Measurements from ENCODE around the gene SLC8B1.
"Not testable (repeated sequence)": the region's sequence is repeated elsewhere in the genome, so short reads cannot be mapped to it uniquely, and the experiment has no call there.

Gene SLC8B1

GRCh38 chr12:113365639-113366395 is 30.9 kb upstream of the SLC8B1 start:
- H3K4me1 Mint-ChIP-seq: peaks cover 3% of the 10 kb centered on the region
- CTCF ChIA-PET: no interaction called here

DNA sequence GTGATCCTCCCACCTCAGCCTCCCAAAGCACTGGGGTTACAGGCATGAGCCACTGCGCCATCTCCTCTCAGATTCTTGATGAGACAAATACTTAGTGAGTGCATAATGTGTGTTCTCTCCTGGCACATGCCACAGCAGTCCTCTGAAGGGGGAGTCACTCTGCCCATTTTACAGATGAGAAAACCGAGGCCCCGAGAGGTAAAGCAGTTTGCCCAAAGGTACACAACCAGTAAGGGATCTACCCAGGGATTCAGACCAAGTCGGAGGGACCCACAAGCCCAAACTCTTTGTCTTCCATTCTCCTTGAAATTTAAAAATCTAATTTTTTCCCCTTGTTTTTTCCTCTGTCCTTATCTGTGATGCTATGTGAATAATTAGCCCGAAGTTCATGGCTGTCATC is 29.8 kb upstream of the SLC8B1 start:
- Mint-ChIP-seq H3K4me1 (peaks cover 4% of the 10 kb centered on the region), H3K27me3 (no peaks in the 10 kb centered on the region), H3K9me3 (no peaks in the 10 kb centered on the region), H3K27ac (no peak overlapping the region), H3K36me3 (no peaks in the 10 kb centered on the region), H3K4me3 (no peak overlapping the region)
- CTCF ChIA-PET: no interaction called here
- no peak for DNase-seq

More at GRCh38 chr12:113365639-113366395, 30.9 kb upstream of the SLC8B1 start:
- H3K9me3 Mint-ChIP-seq: no peaks in the 10 kb centered on the region
- H3K36me3 Mint-ChIP-seq: no peaks in the 10 kb centered on the region
- H3K27me3 Mint-ChIP-seq: no peaks in the 10 kb centered on the region
- no peak overlapping the region for H3K27ac Mint-ChIP-seq
- no peak for DNase-seq
- no peak overlapping the region for H3K4me3 Mint-ChIP-seq

DNA sequence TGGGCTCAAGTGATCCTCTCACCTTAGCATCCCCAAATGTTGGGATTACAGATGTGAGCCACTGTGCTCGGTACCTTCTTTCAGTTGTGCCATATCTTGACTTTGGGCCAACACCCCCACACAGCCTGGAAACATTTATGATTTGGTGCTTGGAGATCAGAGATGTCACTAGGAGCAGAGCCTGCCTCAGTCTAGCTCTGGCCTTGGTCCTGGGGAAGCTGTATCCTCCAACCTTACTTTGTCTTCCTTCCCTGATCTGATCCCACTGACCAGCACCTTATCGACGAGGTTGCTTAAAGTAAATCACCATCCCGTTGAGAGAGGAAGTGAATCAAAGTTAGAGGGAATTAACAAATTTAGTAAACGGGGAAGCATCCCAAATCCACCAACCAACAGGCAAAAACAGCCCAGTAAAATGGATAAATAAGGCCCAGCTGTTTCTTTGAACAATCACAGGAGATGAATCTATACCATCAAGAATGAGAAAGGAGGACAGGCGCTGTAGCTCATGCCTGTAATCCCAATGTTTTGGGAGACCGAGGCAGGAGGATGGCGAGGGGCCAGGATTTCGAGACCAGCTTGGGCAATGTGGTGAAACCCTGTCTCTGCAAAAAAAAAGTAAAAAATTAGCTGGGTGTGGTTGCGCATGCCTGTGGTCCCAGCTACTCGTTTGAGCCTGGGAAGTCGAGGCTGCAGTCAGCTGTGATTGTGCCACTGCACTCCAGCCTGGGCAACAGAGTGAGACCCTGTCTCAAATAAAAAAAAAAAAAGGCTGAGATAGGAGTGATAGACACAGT is 26.9 kb upstream of the SLC8B1 start:
- Mint-ChIP-seq H3K9me3 (no peaks in the 10 kb centered on the region), H3K4me3 (no peak overlapping the region), H3K4me1 (peaks cover 13% of the 10 kb centered on the region), H3K36me3 (no peaks in the 10 kb centered on the region), H3K27ac (no peak overlapping the region), H3K27me3 (no peaks in the 10 kb centered on the region)
- no peak for DNase-seq
- CTCF ChIA-PET: no interaction called here

DNA sequence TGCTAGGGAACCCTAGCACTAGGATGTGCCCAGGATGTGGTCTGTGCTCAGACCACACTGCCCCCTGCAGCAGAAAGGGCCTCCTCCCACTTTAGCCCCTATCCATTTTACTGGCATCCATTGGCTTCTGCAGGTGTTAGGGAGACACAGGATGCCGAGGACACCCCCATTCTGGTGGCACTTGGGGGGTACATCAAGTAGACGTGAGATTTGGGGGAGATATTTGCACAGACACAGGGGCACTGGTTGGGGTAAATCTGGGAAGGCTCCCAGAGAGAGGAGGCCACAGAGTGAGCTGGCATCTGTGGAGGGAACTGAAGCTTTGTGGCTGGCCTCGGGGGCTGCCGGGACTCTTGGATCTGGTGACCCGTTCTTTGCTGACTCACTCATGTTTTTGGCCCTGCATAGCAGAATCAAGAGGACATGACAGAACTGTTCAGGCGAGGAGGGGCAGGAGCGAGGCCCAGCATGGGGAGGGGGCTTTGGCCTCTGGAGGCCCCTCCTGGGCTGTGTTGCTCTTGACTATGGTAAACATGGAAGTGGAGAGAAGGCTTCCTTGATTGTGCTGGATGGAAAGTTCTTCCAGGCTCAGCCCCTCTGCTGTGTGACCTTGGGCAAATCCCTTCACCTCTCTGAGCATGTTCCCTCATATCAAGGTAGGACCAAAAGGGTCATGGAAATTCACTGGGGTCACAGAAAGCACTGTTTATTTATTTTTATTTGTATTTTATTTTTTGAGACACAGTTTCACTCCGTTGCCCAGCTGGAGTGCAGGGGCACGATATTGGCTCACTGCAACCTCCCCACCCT is 25.2 kb upstream of the SLC8B1 start:
- no peak for DNase-seq
- Mint-ChIP-seq H3K27ac (no peak overlapping the region), H3K4me3 (peak overlapping the region; percentile 28)

DNA sequence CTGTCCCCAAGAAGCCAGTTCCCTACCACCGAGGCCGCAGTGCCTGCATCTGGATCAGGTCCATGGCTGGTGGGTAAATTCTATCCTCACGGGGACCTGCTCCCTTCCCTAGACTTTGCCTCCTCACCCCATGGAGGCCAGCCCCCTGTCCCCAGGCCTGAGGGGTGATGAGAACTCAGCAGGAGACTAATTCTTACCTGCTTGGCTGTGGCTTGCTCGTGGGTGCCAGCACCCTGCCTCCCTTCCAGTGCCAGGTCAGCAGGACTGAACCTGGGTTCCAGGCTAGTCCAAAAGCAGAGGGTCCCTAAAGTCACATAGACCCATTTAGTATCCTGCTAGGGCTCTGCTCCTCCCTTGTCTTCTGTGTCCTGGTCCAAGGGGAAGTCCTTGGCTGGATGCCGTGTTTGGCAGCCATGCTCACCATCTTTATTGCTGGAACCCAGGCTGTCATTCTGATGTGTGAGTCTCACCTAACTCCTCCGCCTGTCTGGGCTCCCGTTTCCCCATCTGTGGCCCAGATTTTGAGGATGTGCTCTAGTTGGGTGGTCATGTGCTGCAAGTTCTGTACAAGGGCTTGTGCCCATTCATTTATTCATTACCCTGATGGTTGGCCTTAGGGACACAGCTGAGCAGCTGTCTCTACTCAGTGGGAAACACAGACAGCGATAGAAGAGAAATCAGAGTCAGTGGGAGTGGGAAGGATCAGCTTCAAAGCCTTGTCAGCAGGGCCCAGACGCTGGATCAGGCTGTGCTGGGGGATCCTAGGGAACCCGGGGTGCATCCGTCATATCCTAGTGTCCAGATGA is 24.4 kb upstream of the SLC8B1 start:
- Mint-ChIP-seq H3K9me3 (no peaks in the 10 kb centered on the region), H3K36me3 (no peaks in the 10 kb centered on the region), H3K27me3 (peaks cover 3% of the 10 kb centered on the region), H3K4me1 (peaks cover 13% of the 10 kb centered on the region), H3K27ac (no peak overlapping the region), H3K4me3 (peak overlapping the region; percentile 73)
- DNase-seq: no peak
- CTCF ChIA-PET: interaction anchor here (1.2 kb wide), 1 partner anchor 170 kb away, joined by 3 read pairs; no protein-coding TSS in a partner anchor

More for the DNA sequence above, 25.2 kb upstream of the SLC8B1 start:
- H3K36me3 Mint-ChIP-seq: no peaks in the 10 kb centered on the region
- CTCF ChIA-PET: interaction anchor here (1.2 kb wide), 1 partner anchor 170 kb away, joined by 3 read pairs; no protein-coding TSS in a partner anchor
- H3K27me3 Mint-ChIP-seq: peaks cover 3% of the 10 kb centered on the region
- peaks cover 13% of the 10 kb centered on the region for H3K4me1 Mint-ChIP-seq
- H3K9me3 Mint-ChIP-seq: no peaks in the 10 kb centered on the region

- Mint-ChIP-seq H3K27me3 (peaks cover 3% of the 10 kb centered on the region), H3K36me3 (no peaks in the 10 kb centered on the region), H3K27ac (peak within 1 kb of the TSS; percentile 76), H3K9me3 (no peaks in the 10 kb centered on the region), H3K4me3 (peak within 1 kb of the TSS; percentile 88), H3K4me1 (peaks cover 13% of the 10 kb centered on the region)
- DNase-seq: peak; percentile 95
- CTCF ChIA-PET: no interaction called here
Measured at GRCh38 chr12:113358381-113359132, 23.6 kb upstream of the SLC8B1 start, which contains the start of gene PLBD2. Gene PLBD2, plus strand, starts transcription at chr12:113358587. Its CDS starts 14 bp downstream, at chr12:113358601.

DNA sequence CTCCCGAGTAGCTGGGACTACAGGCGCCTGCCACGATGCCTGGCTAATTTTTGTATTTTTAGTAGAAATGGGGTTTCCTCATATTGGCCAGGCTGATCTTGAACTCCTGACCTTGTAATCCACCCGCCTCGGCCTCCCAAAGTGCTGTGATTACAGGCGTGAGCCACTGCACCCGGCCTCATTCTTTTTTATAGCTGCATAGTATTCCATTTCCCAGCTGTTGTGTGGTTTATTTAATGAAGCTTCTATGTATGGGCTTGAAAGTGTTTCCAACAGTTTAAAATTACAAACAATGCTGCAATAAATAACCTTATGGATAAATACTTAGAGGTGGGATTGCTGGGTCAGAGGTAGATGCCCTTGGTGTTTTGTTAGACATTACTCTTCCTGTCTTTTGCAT is 19.3 kb upstream of the SLC8B1 start:
- H3K36me3 Mint-ChIP-seq: not testable (repeated sequence)

DNA sequence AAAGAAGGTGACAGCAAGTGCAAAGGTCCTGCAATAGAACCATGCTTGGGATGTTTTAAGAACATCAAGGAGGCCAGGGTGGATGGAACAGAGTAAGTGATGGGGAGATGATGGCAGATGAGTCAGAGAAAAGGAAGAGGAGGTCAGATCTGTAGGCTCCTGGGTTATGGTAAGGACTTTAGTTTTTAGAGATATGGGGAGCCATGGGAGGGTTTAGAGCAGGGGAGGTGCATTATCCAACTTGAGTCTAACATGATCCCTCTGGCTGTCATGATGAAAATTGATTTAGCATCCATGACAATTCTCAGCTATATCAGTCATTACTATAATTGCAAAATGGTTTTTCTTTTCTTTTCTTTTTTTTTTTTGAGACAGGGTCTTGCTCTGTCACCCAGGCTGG is 16.2 kb upstream of the SLC8B1 start:
- Mint-ChIP-seq H3K36me3 (no peaks in the 10 kb centered on the region), H3K4me3 (no peak overlapping the region), H3K27ac (no peak overlapping the region), H3K4me1 (no peaks in the 10 kb centered on the region), H3K27me3 (peaks cover 27% of the 10 kb centered on the region), H3K9me3 (no peaks in the 10 kb centered on the region)
- CTCF ChIA-PET: interaction anchor here (0.7 kb wide), 1 partner anchor 19 kb away, joined by 3 read pairs; no protein-coding TSS in a partner anchor
- DNase-seq: no peak

More for the DNA sequence above, 19.3 kb upstream of the SLC8B1 start:
- H3K4me1 Mint-ChIP-seq, H3K4me3 Mint-ChIP-seq, CTCF ChIA-PET, H3K27ac Mint-ChIP-seq, DNase-seq, H3K9me3 Mint-ChIP-seq: not testable (repeated sequence)
- H3K27me3 Mint-ChIP-seq: peaks cover 25% of the 10 kb centered on the region

DNA sequence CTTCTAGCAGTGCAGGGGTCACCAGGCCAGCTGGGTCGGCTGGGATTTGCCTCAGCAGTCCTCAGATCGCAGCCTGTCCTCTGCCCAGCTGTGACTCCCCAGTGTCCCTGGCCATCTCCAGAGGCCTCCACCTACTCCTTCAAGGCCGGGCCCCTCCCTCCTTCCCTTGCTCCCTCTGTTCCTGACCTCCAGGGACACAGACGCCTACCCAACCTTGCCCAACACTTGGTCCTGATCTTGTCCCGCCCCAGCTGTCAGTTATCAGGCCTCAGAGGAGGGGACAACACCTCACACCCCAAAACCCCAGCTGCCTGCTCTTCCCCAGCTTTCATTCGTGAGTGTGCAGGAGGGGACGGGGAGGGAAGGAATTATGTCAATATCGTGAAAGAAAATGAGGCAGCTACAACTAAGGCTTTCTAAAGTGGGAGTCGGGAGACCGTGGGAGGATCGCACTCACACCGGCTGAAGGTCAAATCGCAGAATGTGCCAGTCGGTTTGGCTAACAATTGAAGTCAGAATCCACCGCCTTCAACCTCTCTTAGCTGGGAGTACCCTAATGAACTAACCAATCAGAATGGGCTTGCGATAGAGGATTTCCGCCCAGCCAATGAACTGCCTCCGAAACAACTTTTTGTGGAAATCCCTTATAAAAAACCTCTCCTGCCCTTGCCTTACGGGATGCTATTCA is 14.1 kb upstream of the SLC8B1 start:
- Mint-ChIP-seq H3K27ac (no peak overlapping the region), H3K4me1 (no peaks in the 10 kb centered on the region), H3K36me3 (no peaks in the 10 kb centered on the region), H3K27me3 (peaks cover 27% of the 10 kb centered on the region), H3K4me3 (no peak overlapping the region), H3K9me3 (no peaks in the 10 kb centered on the region)
- CTCF ChIA-PET: interaction anchor here (0.5 to 1.2 kb wide), 2 partner anchors 14 to 262 kb away, joined by 3 read pairs; partner anchors contain the start of gene SLC8B1
- DNase-seq: no peak

DNA sequence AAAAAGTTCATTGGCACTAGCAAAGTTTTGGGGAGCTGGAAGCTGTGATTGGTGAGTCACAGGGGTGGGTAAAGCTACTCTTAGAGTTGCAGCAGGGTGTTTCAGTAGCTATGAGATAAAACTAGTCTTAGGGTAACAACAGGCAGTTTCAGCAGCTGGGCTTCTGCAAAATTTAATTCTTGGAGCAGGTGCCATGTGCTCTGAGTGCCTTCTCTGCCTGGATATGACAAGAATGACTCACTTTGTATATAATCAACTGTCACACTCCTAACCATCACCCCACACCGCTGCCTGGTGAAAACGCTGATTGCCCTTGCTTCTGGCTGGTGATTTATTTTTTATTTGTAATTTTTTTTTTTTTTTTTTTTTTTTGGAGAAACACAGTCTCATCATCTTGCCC is 13.0 kb upstream of the SLC8B1 start:
- Mint-ChIP-seq H3K36me3 (no peaks in the 10 kb centered on the region), H3K4me3 (no peak overlapping the region), H3K27ac (no peak overlapping the region), H3K27me3 (peaks cover 27% of the 10 kb centered on the region), H3K9me3 (no peaks in the 10 kb centered on the region), H3K4me1 (no peaks in the 10 kb centered on the region)
- DNase-seq: no peak
- CTCF ChIA-PET: interaction anchor here (1.1 kb wide), 1 partner anchor 114 kb away, joined by 3 read pairs; no protein-coding TSS in a partner anchor

DNA sequence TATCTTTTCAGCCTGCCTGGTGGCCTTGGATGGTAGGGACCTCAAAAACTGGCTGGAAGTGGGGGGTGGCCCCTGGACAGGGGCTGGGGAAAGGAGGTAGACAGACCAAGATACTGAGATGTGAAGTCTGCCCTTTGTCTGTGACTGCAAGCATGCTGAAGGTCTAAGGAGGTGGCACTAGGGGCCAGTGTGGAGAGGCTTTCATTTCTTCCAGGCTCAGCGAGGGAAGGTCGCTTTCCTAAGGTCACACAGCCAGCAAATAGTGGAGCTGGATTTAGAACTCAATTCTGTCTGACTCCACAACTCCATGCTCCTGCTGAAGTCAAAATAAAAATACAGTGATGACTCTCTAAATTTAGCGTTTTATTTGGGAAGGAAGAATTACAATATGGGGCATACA is 12.2 kb upstream of the SLC8B1 start:
- Mint-ChIP-seq H3K27ac (no peak overlapping the region), H3K9me3 (no peaks in the 10 kb centered on the region)
- CTCF ChIA-PET: no interaction called here

DNA sequence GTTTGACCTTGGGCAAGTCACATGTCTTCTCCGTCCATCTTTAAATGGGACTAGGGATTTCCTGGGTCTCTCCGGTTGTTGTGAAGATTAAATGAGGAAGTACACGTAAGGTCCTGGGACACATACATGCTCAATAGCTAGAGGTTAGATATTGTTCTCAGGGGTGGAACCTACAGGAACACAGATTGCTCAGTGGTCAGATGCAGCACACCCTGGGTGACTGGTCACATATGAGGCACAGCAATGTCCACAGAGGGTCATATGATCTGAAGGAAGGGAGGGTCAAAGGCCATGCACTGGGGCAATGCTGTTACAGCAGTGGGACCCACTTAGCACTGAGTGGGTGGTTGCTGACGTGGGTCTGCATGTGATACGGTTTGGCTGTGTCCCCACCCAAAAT is 11.4 kb upstream of the SLC8B1 start:
- H3K27me3 Mint-ChIP-seq: peaks cover 24% of the 10 kb centered on the region
- no peak overlapping the region for H3K27ac Mint-ChIP-seq
- CTCF ChIA-PET: no interaction called here
- no peaks in the 10 kb centered on the region for H3K4me1 Mint-ChIP-seq
- no peak for DNase-seq
- H3K9me3 Mint-ChIP-seq: no peaks in the 10 kb centered on the region
- no peaks in the 10 kb centered on the region for H3K36me3 Mint-ChIP-seq
- H3K4me3 Mint-ChIP-seq: no peak overlapping the region

More for the DNA sequence above, 12.2 kb upstream of the SLC8B1 start:
- Mint-ChIP-seq H3K36me3 (no peaks in the 10 kb centered on the region), H3K27me3 (peaks cover 23% of the 10 kb centered on the region), H3K4me3 (no peak overlapping the region), H3K4me1 (no peaks in the 10 kb centered on the region)
- no peak for DNase-seq

Measured in activated naive CD4-positive, alpha-beta T cell treated with anti-CD3 and anti-CD28 coated beads, Interleukin-2, amount 10 ng/mL, durations not matched to agents 7 days and 5 days (primary cell).